Measurements from ENCODE around the gene ITCH.

DNA sequence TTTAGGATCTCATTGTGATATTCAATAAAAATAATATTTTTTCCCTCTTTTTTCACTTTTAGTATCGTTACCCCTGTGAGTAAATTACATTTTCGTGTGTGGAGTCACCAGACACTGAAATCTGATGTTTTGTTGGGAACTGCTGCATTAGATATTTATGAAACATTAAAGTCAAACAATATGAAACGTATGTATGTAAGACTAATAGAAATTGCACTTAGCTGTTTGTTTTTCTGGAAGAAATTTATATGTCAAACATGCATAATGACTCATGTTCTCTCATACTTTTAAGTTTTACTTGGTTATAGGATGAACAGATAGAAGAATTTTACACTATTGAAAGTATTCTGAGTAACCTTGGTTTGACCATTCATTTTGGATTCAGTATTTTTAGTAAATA, 49.4 kb downstream of the ITCH start:
- TF ChIP-seq EZH2phosphoT487 (IDR thresholded peaks at IDR 0.05; ENCODE audit: insufficient read depth, low read depth) (no peak), EZH2 (IDR thresholded peaks at IDR 0.05; ENCODE audit: insufficient read depth, poor library complexity, severe bottlenecking) (no peak)
